ENCODE measurements around the gene COLGALT1. TPM values are rescaled to one million over a fixed set of nuclear protein-coding genes. Genes with fewer than 3 reads are reported as not detected.

COLGALT1 gene
- total RNA-seq, 1 experiment from 2014 or later, result 145 TPM

GRCh38 chr19:17529239-17530158, 25.9 kb upstream of the COLGALT1 start:
- in situ Hi-C loops (cut with HindIII; ENCODE audit: low pct_unique_long_range_greater_than_20kb, low sequenced_read_pairs), result no loop called here
- no peak for DNase-seq (ENCODE audit: low read depth)

GRCh38 chr19:17530586-17530985, 24.9 kb upstream of the COLGALT1 start:
- in situ Hi-C loops (cut with HindIII; ENCODE audit: low pct_unique_long_range_greater_than_20kb, low sequenced_read_pairs), result no loop called here
- DNase-seq (ENCODE audit: low read depth), result no peak

- in situ Hi-C loops (cut with HindIII; ENCODE audit: low pct_unique_long_range_greater_than_20kb, low sequenced_read_pairs), result no loop called here
- no peak for DNase-seq (ENCODE audit: low read depth)
Measured at GRCh38 chr19:17532116-17532515, 23.3 kb upstream of the COLGALT1 start.

- DNase-seq (ENCODE audit: low read depth), result no peak
- in situ Hi-C loops (cut with HindIII; ENCODE audit: low pct_unique_long_range_greater_than_20kb, low sequenced_read_pairs), result no loop called here
Measured at GRCh38 chr19:17532557-17532956, 22.9 kb upstream of the COLGALT1 start.

- in situ Hi-C loops (cut with HindIII; ENCODE audit: low pct_unique_long_range_greater_than_20kb, low sequenced_read_pairs), result no loop called here
- no peak for DNase-seq (ENCODE audit: low read depth)
Measured at GRCh38 chr19:17534767-17535166, 20.7 kb upstream of the COLGALT1 start.

GRCh38 chr19:17536955-17537354, 18.5 kb upstream of the COLGALT1 start:
- DNase-seq (ENCODE audit: low read depth), result no peak
- in situ Hi-C loops (cut with HindIII; ENCODE audit: low pct_unique_long_range_greater_than_20kb, low sequenced_read_pairs), result no loop called here

GRCh38 chr19:17538684-17539237, 16.7 kb upstream of the COLGALT1 start:
- no peak for DNase-seq (ENCODE audit: low read depth)
- in situ Hi-C loops (cut with HindIII; ENCODE audit: low pct_unique_long_range_greater_than_20kb, low sequenced_read_pairs), result no loop called here

- peak; percentile 95 for DNase-seq (ENCODE audit: low read depth)
- in situ Hi-C loops (cut with HindIII; ENCODE audit: low pct_unique_long_range_greater_than_20kb, low sequenced_read_pairs), result no loop called here
Measured at GRCh38 chr19:17539238-17540117, 16.0 kb upstream of the COLGALT1 start.

GRCh38 chr19:17540174-17540573, 15.3 kb upstream of the COLGALT1 start:
- DNase-seq (ENCODE audit: low read depth), result no peak
- in situ Hi-C loops (cut with HindIII; ENCODE audit: low pct_unique_long_range_greater_than_20kb, low sequenced_read_pairs), result no loop called here

GRCh38 chr19:17541184-17541759, 14.2 kb upstream of the COLGALT1 start:
- no peak for DNase-seq (ENCODE audit: low read depth)
- in situ Hi-C loops (cut with HindIII; ENCODE audit: low pct_unique_long_range_greater_than_20kb, low sequenced_read_pairs), result no loop called here

- no peak for DNase-seq (ENCODE audit: low read depth)
- in situ Hi-C loops (cut with HindIII; ENCODE audit: low pct_unique_long_range_greater_than_20kb, low sequenced_read_pairs), result no loop called here
Measured at GRCh38 chr19:17542042-17542441, 13.4 kb upstream of the COLGALT1 start.

- in situ Hi-C loops (cut with HindIII; ENCODE audit: low pct_unique_long_range_greater_than_20kb, low sequenced_read_pairs), result no loop called here
- no peak for DNase-seq (ENCODE audit: low read depth)
Measured at GRCh38 chr19:17542793-17543582, 12.5 kb upstream of the COLGALT1 start.

GRCh38 chr19:17543986-17544385, 11.5 kb upstream of the COLGALT1 start:
- no peak for DNase-seq (ENCODE audit: low read depth)
- in situ Hi-C loops (cut with HindIII; ENCODE audit: low pct_unique_long_range_greater_than_20kb, low sequenced_read_pairs), result no loop called here

- no peak for DNase-seq (ENCODE audit: low read depth)
- in situ Hi-C loops (cut with HindIII; ENCODE audit: low pct_unique_long_range_greater_than_20kb, low sequenced_read_pairs), result no loop called here
Measured at GRCh38 chr19:17544418-17544817, 11.0 kb upstream of the COLGALT1 start.

GRCh38 chr19:17548145-17548544, 7.3 kb upstream of the COLGALT1 start:
- in situ Hi-C loops (cut with HindIII; ENCODE audit: low pct_unique_long_range_greater_than_20kb, low sequenced_read_pairs), result no loop called here
- no peak for DNase-seq (ENCODE audit: low read depth)

GRCh38 chr19:17549085-17549740, 6.2 kb upstream of the COLGALT1 start:
- in situ Hi-C loops (cut with HindIII; ENCODE audit: low pct_unique_long_range_greater_than_20kb, low sequenced_read_pairs), result no loop called here
- no peak for DNase-seq (ENCODE audit: low read depth)

- in situ Hi-C loops (cut with HindIII; ENCODE audit: low pct_unique_long_range_greater_than_20kb, low sequenced_read_pairs), result no loop called here
- no peak for DNase-seq (ENCODE audit: low read depth)
Measured at GRCh38 chr19:17550076-17550667, 5.3 kb upstream of the COLGALT1 start.
